AG04450 (cell line): ENCODE data around the gene CZIB. TPM values are rescaled to one million over a fixed set of nuclear protein-coding genes. Genes with fewer than 3 reads are reported as not detected.

ENCODE experiments used
- CTCF ChIA-PET: fragments of 300-600, 350-600 bp; formaldehyde crosslinking; extraction: SDS; loops from one replicate; lab custom pipeline; 2022; ENCODE audit warnings: antibody characterized with exemption, inconsistent platforms; lab: Charles Lee
- POLR2A ChIA-PET: fragments of 350-600 bp; formaldehyde crosslinking; extraction: SDS; loops from one replicate; lab custom pipeline; 2021; ENCODE audit warnings: antibody characterized with exemption, inconsistent platforms; lab: Yijun Ruan, JAX
- DNase-seq: peaks from one replicate; pipeline ENCODE4 v3.0.0-alpha.2; 2011; ENCODE audit warnings: low read depth, low spot score
- H3K27ac ChIP-seq: one replicate; pipeline ENCODE4 v1.5.1; 2012; ENCODE audit warnings: low read depth, low read length, control low read depth
- H3K27me3 ChIP-seq: one replicate; pipeline ENCODE4 v1.6.0; 2012; ENCODE audit warnings: low read length; ENCODE audit not compliant: control insufficient read depth, insufficient read depth
- H3K4me3 ChIP-seq: 2 replicates; pipeline ENCODE4 v1.5.1; 2011; ENCODE audit warnings: mild to moderate bottlenecking, low read depth, low read length, control low read depth
- H3K9me3 ChIP-seq: 2 replicates; pipeline ENCODE4 v1.5.1; 2012; ENCODE audit warnings: low read length; ENCODE audit not compliant: control insufficient read depth, insufficient read depth
- polyA plus RNA-seq: library from polyadenylated mRNA; depleted of rRNA; stranded (reverse); fragments of >200 nt; gene quantifications from 2 replicates; pipeline ENCODE4 v1.2.3, GENCODE V29; 2011
- TF ChIP-seq, protein P1 (sequence below): IDR thresholded peaks from 2 replicates; pipeline ENCODE4 v1.5.1; 2011; ENCODE audit warnings: low read depth, low read length, control low read depth, inconsistent platforms

Gene CZIB
- polyA plus RNA-seq, 1 experiment: 89.6 TPM

DNA sequence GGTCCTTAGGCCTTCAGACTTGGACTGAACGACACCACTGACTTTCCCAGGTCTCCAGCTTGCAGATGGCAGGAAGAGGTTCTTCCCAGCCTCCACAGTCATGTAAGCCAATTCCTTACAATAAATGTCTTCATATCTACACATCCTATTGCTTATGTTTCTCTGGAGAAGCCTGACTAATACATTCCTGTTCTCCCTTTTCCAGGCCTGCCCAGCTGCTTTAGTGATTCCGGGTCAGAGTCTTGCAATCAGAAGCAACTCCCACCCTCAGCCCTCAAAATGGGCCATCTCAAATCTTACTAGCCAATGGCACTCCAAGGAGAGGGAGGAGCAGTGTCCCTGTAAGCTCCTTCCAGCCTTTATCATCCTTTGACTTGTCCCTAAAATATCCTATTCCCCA lies 40.2 kb downstream of the CZIB start:
- Histone ChIP-seq H3K9me3 (no peaks in the 10 kb centered on the region), H3K27me3 (no peaks in the 10 kb centered on the region), H3K4me3 (no peak overlapping the region), H3K27ac (peak overlapping the region; percentile 92)
- TF ChIP-seq, protein P1, sequence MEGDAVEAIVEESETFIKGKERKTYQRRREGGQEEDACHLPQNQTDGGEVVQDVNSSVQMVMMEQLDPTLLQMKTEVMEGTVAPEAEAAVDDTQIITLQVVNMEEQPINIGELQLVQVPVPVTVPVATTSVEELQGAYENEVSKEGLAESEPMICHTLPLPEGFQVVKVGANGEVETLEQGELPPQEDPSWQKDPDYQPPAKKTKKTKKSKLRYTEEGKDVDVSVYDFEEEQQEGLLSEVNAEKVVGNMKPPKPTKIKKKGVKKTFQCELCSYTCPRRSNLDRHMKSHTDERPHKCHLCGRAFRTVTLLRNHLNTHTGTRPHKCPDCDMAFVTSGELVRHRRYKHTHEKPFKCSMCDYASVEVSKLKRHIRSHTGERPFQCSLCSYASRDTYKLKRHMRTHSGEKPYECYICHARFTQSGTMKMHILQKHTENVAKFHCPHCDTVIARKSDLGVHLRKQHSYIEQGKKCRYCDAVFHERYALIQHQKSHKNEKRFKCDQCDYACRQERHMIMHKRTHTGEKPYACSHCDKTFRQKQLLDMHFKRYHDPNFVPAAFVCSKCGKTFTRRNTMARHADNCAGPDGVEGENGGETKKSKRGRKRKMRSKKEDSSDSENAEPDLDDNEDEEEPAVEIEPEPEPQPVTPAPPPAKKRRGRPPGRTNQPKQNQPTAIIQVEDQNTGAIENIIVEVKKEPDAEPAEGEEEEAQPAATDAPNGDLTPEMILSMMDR: no peak
- ChIA-PET POLR2A (interaction anchor here (1.3 to 1.6 kb wide), 2 partner anchors 34 to 73 kb away, joined by 5 to 6 read pairs; no protein-coding TSS in a partner anchor), CTCF (interaction anchor here (1.0 to 1.7 kb wide), 2 partner anchors 95 to 354 kb away, joined by 3 to 4 read pairs; no protein-coding TSS in a partner anchor)
- peak; percentile 76 for DNase-seq

DNA sequence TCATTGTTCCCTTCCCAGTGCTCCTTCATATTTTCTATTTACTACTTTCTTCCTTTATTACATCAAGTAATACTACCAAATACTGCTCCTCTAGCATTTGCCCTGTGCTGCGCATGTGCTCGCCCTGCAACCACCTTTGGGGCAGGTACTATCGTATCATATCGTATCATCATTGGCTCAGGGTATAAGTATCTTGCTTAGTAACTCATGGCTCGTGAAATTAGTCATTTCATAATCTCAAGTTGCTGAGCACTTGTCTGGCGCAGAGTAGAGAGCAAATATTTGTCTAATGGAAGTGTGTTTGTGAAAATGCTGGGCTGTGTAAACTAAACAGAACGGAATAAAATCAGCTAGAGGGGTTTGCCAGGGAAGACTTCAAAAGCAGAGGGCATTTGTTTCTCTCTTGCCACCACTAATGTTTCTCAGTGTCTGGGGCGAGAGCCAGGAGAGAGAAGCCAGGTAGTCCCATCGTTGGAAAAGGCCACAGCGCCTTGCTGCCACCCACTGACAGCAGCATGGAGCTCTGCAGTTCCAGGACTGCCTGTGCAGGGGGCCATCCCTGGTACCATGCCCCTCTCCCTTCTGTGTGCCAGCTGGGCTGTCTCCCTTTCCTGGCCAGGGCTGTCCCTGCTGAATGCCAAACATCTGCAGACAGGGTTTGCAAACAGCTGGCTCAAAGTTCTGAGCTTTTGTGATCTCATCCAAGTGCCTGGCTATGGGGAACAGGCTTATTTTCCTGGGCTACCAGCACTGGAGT lies 43.8 kb downstream of the CZIB start:
- ChIA-PET CTCF (interaction anchor here (0.9 to 1.6 kb wide), 2 partner anchors 9 to 135 kb away, joined by 3 to 4 read pairs; no protein-coding TSS in a partner anchor), POLR2A (interaction anchor here (0.6 to 1.2 kb wide), 2 partner anchors 31 to 69 kb away, joined by 6 to 8 read pairs; no protein-coding TSS in a partner anchor)
- Histone ChIP-seq H3K27ac (peak overlapping the region; percentile 68), H3K4me3 (no peak overlapping the region), H3K9me3 (no peaks in the 10 kb centered on the region), H3K27me3 (no peaks in the 10 kb centered on the region)
- DNase-seq: no peak
- TF ChIP-seq, protein P1: peak; percentile 29

DNA sequence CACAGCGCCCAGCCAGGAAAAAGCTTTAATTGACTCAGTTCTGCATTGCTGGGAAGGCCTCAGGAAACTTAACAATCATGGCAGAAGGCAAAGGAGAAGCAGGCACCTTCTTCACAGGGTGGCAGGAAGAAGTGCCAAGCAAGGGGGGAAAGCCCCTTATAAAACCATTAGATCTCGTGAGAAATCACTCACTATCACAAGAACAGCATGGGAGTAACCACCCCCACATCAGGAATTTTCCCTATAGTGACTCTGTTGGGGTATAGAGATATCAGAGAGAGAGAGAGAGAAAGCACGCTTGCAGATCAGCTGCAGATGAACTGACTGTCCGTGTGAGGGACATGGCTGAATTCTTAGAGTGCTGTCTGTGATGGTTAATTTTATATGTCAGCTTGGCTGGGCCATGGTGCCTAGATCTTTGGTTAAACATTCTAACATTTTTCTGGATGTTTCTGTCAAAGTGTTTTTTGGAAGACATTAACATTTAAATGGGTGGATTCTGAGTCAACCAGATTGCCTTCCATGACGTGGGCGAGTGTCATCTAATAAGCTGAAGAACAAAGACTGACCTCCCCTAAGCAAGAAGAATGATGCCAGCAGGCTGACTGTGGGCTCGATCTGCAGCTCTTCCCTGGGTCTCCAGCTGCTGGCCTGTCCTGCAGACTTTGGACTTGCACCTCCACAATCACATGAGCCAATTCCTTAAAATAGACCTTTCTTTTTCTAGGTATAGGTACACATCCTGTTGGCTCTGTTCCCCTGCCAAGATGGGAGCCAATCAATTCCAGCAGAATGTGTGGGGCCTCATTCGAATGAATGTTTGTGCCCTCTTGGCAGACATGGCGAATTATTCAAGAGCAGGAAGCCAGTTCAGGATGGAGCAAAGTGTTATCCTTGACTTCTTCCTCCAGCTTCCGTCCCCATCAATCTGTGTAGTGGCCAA lies 45.2 kb downstream of the CZIB start:
- Histone ChIP-seq H3K9me3 (no peaks in the 10 kb centered on the region), H3K27me3 (no peaks in the 10 kb centered on the region), H3K27ac (no peak overlapping the region), H3K4me3 (no peak overlapping the region)
- POLR2A ChIA-PET: interaction anchor here (0.6 to 1.0 kb wide), 2 partner anchors 29 to 558 kb away, joined by 3 read pairs; no protein-coding TSS in a partner anchor
- no peak for DNase-seq
- CTCF ChIA-PET: interaction anchor here (0.5 to 1.6 kb wide), 3 partner anchors 11 to 330 kb away, joined by 3 to 4 read pairs (median 3); no protein-coding TSS in a partner anchor
- TF ChIP-seq, protein P1: no peak

DNA sequence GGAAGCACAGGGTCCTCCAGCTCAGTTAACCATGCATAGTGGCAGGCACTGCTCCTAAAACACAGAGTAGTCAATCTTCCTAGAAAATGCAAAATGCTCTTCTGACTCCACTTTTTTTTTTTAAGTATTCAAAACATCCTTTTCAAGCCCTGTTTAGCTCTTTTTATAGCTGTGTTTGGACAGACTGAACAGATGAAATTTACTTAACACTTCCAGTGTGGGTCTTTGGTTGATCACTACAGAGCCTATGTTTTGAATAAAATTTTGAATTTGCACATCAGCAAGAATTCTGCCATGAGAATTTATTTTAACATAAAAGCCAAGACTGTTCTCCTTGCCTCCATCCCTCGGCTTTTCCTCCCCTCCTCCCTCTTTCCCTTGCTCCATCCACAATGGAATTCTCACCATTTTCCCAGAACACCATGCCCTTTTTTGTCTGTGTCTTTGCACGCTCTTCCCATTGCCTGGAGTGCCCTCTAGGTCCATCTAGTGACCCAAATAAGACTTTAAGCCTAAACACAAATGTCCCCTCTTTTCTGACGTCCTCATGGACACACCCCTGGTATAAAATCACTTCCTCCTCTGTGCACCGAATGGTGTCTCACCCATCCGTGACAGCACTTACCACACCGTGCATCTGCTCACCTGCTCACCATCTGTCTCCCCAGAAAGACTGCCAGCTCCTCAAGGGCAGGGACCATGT lies 47.9 kb downstream of the CZIB start:
- Histone ChIP-seq H3K9me3 (no peaks in the 10 kb centered on the region), H3K27me3 (no peaks in the 10 kb centered on the region), H3K27ac (no peak overlapping the region), H3K4me3 (no peak overlapping the region)
- ChIA-PET POLR2A (interaction anchor here (0.8 kb wide), 1 partner anchor 264 kb away, joined by 6 read pairs; no protein-coding TSS in a partner anchor), CTCF (interaction anchor here (0.7 kb wide), 1 partner anchor 10 kb away, joined by 3 read pairs; no protein-coding TSS in a partner anchor)
- TF ChIP-seq, protein P1: 0 out of 2 replicates have a peak, but pooled peaks have one; percentile 22
- DNase-seq: no peak
